ENCODE data around the gene NPHS1. TPM values are rescaled to one million over a fixed set of nuclear protein-coding genes. Genes with fewer than 3 reads are reported as not detected.

The NPHS1 gene
- total and polyA plus RNA-seq, 9 of the 15 experiments (the other 6 are each of a cell fraction or from before 2014, with no cell fraction given), result 0.01 to 0.28 (median 0.14) TPM; not detected in 5

- TF ChIP-seq E2F5 (CRISPR knock-in tag; IDR thresholded peaks at IDR 0.05) (no peak), ADNP (tag; IDR thresholded peaks at IDR 0.05) (no peak), NR2C1 (IDR thresholded peaks at IDR 0.05) (peak; percentile 63), NR2C1 (tag; IDR thresholded peaks at IDR 0.05) (peak; percentile 52; the same call in 1 of the 2 replicates), STAG1 (CRISPR knock-in tag; IDR thresholded peaks at IDR 0.05; ENCODE audit: borderline replicate concordance) (no peak), ZNF133 (CRISPR knock-in tag; IDR thresholded peaks at IDR 0.05) (no peak), CXXC5 (CRISPR knock-in tag; IDR thresholded peaks at IDR 0.05) (peak; percentile 91), NONO (IDR thresholded peaks at IDR 0.05; ENCODE audit: low read depth in 2 of 2, low read length in 1 of 2) (no peak), CREM (IDR thresholded peaks at IDR 0.05; ENCODE audit: low read depth) (peak; percentile 65), NFE2L1 (tag; IDR thresholded peaks at IDR 0.05; ENCODE audit: borderline replicate concordance, low read depth) (no peak), EGR1 (conservative IDR thresholded peaks at IDR 0.05) (peak; percentile 67), MAZ (CRISPR knock-in tag; conservative IDR thresholded peaks at IDR 0.05 in 1 of 2, IDR thresholded peaks at IDR 0.05 in 1 of 2) (peak in 1 of 2 experiments; percentile 50; a peak in 3 of 4 replicates), HEY1 (CRISPR knock-in tag; IDR thresholded peaks at IDR 0.05; ENCODE audit: borderline replicate concordance) (no peak), ATF3 (IDR thresholded peaks at IDR 0.05) (peak; percentile 98), ATF3 (CRISPR knock-in tag; conservative IDR thresholded peaks at IDR 0.05) (peak; percentile 65; the same call in 1 of the 2 replicates), ELF2 (CRISPR knock-in tag; IDR thresholded peaks at IDR 0.05) (no peak), BHLHE40 (IDR thresholded peaks at IDR 0.05; ENCODE audit: low read length) (peak; percentile 88), TAF9B (IDR thresholded peaks at IDR 0.05; ENCODE audit: partially characterized antibody) (no peak), HNRNPUL1 (IDR thresholded peaks at IDR 0.05; ENCODE audit: low read length) (no peak), KDM2B (CRISPR knock-in tag; IDR thresholded peaks at IDR 0.05) (peak; percentile 87; the same call in 1 of the 2 replicates), RAD51 (IDR thresholded peaks at IDR 0.05; ENCODE audit: borderline replicate concordance, low read depth) (peak; percentile 29; the same call in 1 of the 2 replicates)
- TF ChIP-seq, protein P1, sequence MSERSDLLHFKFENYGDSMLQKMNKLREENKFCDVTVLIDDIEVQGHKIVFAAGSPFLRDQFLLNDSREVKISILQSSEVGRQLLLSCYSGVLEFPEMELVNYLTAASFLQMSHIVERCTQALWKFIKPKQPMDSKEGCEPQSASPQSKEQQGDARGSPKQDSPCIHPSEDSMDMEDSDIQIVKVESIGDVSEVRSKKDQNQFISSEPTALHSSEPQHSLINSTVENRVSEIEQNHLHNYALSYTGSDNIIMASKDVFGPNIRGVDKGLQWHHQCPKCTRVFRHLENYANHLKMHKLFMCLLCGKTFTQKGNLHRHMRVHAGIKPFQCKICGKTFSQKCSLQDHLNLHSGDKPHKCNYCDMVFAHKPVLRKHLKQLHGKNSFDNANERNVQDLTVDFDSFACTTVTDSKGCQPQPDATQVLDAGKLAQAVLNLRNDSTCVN (CRISPR knock-in tag; IDR thresholded peaks at IDR 0.05), result peak; percentile 4; the same call in 1 of the 2 replicates
Observed at GRCh38 chr19:35845215-35846037, 6.9 kb downstream of the NPHS1 start (continued).

All from K562 (cell line).